H1 (cell line): ENCODE results near the gene CTNNA3. TPM values are rescaled to one million over a fixed set of nuclear protein-coding genes. Genes with fewer than 3 reads are reported as not detected.

ENCODE experiments used
- CTCF ChIA-PET: fragments of 300-600 bp; sonication (Branson Sonifier 250); formaldehyde crosslinking; loops from one replicate; lab custom pipeline; 2021; ENCODE audit not compliant: partially characterized antibody; lab: Charles Lee
- POLR2A ChIA-PET: fragments of 300-600 bp; sonication (Branson Sonifier 250); formaldehyde crosslinking; loops from one replicate; lab custom pipeline; 2021; ENCODE audit warnings: inconsistent platforms; ENCODE audit not compliant: partially characterized antibody; lab: Charles Lee
- DNase-seq, 2 experiments: peaks; one replicate each; pipeline versions ENCODE4 v3.0.0 to v3.0.0-alpha.2; 2010 to 2022; ENCODE audit warnings: low spot score in 2 of 2, low read depth in 1 of 2, mixed read lengths in 1 of 2
- FAIRE-seq: peaks from 2 replicates; lab custom pipeline; 2011; peaks lifted over from hg19 to GRCh38; lab: Jason Lieb, UNC
- H2AFZ ChIP-seq: 2 replicates; pipeline ENCODE4 v1.8.1; 2012; ENCODE audit warnings: low read length, inconsistent platforms
- H2AK5ac ChIP-seq: 2 replicates; pipeline ENCODE4 v1.6.1; 2013; ENCODE audit warnings: low read depth, low read length
- H2BK120ac ChIP-seq: replicated peaks from 2 replicates; pipeline ENCODE3; 2013; ENCODE audit warnings: low read depth, low read length, inconsistent platforms
- H2BK12ac ChIP-seq: 2 replicates; pipeline ENCODE4 v1.6.1; 2013; ENCODE audit warnings: low read depth, low read length
- H2BK15ac ChIP-seq: 2 replicates; pipeline ENCODE4 v1.6.1; 2013; ENCODE audit warnings: low read length
- H2BK20ac ChIP-seq: 2 replicates; pipeline ENCODE4 v1.6.1; 2013; ENCODE audit warnings: low read length
- H2BK5ac ChIP-seq: 2 replicates; pipeline ENCODE4 v1.6.1; 2013; ENCODE audit warnings: low read depth, low read length
- H3K14ac ChIP-seq: 2 replicates; pipeline ENCODE4 v1.6.1; 2013; ENCODE audit warnings: inconsistent platforms; ENCODE audit not compliant: insufficient read length
- H3K18ac ChIP-seq: 2 replicates; pipeline ENCODE4 v1.6.1; 2013; ENCODE audit warnings: low read length; ENCODE audit errors: extremely low read depth
- H3K23ac ChIP-seq: 2 replicates; pipeline ENCODE4 v1.6.1; 2013; ENCODE audit warnings: inconsistent platforms; ENCODE audit not compliant: insufficient read length
- H3K23me2 ChIP-seq: 2 replicates; pipeline ENCODE4 v1.6.1; 2013; ENCODE audit warnings: low read depth, low read length
- H3K27ac ChIP-seq: 2 replicates; pipeline ENCODE4 v1.6.1; 2011; ENCODE audit warnings: low read depth, low read length, inconsistent platforms
- H3K27me3 ChIP-seq, 4 experiments: replicated peaks in 1 of 4; 1 replicate in 1 of 4; 2 replicates in 3 of 4; pipeline versions ENCODE4 v1.6.1 to v1.8.1; 2011 to 2013; ENCODE audit warnings: low read length in 3 of 4, mild to moderate bottlenecking in 3 of 4, inconsistent platforms in 2 of 4, mixed read lengths in 2 of 4, moderate library complexity in 1 of 4; ENCODE audit not compliant: control insufficient read depth in 3 of 4, insufficient read depth in 3 of 4; ENCODE audit errors: extremely low read depth in 1 of 4
- H3K36me3 ChIP-seq, 4 experiments: 2 replicates each; pipeline versions ENCODE4 v1.6.1 to v1.8.1; 2011 to 2013; ENCODE audit warnings: mild to moderate bottlenecking in 4 of 4, low read length in 3 of 4, moderate library complexity in 2 of 4, control low read depth in 1 of 4, inconsistent platforms in 1 of 4; ENCODE audit not compliant: insufficient read depth in 4 of 4, control insufficient read depth in 2 of 4
- H3K4ac ChIP-seq: replicated peaks from 2 replicates; pipeline ENCODE3; 2013; ENCODE audit warnings: low read length, low read depth, mixed read lengths, inconsistent platforms; ENCODE audit not compliant: insufficient read length
- H3K4me1 ChIP-seq, 4 experiments: replicated peaks in 1 of 4; 1 replicate in 1 of 4; 2 replicates in 3 of 4; pipeline versions ENCODE4 v1.6.1 to v1.8.1; 2011 to 2013; ENCODE audit warnings: low read length in 3 of 4, inconsistent platforms in 2 of 4, mixed read lengths in 1 of 4; ENCODE audit not compliant: insufficient read depth in 4 of 4, control insufficient read depth in 3 of 4
- H3K4me2 ChIP-seq, 2 experiments: 2 replicates each; pipeline versions ENCODE4 v1.6.1 to v1.8.1; 2011 to 2013; ENCODE audit warnings: low read depth in 2 of 2, low read length in 2 of 2, control low read depth in 1 of 2, inconsistent platforms in 1 of 2, mild to moderate bottlenecking in 1 of 2; ENCODE audit not compliant: insufficient read depth in 1 of 2
- H3K4me3 ChIP-seq, 4 experiments: fragments of 200-600, 300-600 bp in 1 of 4; sonication (generic), shearing (Covaris generic), sonication (Bioruptor Twin) in 1 of 4; 2 replicates each; pipeline versions ENCODE4 v1.5.1 to v1.8.1; 2011 to 2016; ENCODE audit warnings: low read length in 4 of 4, low read depth in 3 of 4, control low read depth in 2 of 4, inconsistent platforms in 2 of 4, mild to moderate bottlenecking in 2 of 4, mixed read lengths in 1 of 4, moderate library complexity in 1 of 4; ENCODE audit not compliant: insufficient read depth in 2 of 4; ENCODE audit errors: extremely low read depth in 1 of 4
- H3K56ac ChIP-seq: replicated peaks from 2 replicates; pipeline ENCODE3; 2013; ENCODE audit warnings: low read depth, mild to moderate bottlenecking, mixed read lengths, low read length, inconsistent platforms; ENCODE audit not compliant: insufficient read length
- H3K79me1 ChIP-seq: 2 replicates; pipeline ENCODE4 v1.6.1; 2013; ENCODE audit warnings: low read depth, low read length, control low read depth
- H3K79me2 ChIP-seq, 2 experiments: 2 replicates each; pipeline versions ENCODE4 v1.6.1 to v1.8.1; 2012 to 2013; ENCODE audit warnings: low read length in 2 of 2, mild to moderate bottlenecking in 2 of 2, inconsistent platforms in 1 of 2; ENCODE audit not compliant: insufficient read depth in 2 of 2, control insufficient read depth in 1 of 2
- H3K9ac ChIP-seq, 4 experiments: replicated peaks in 1 of 4; 1 replicate in 1 of 4; 2 replicates in 3 of 4; pipeline versions ENCODE4 v1.6.1 to v1.8.1; 2011 to 2013; ENCODE audit warnings: low read depth in 3 of 4, low read length in 3 of 4, control low read depth in 2 of 4, mild to moderate bottlenecking in 2 of 4, moderate library complexity in 2 of 4, inconsistent platforms in 1 of 4; ENCODE audit errors: extremely low read depth in 1 of 4
- H3K9me3 ChIP-seq, 2 experiments: 2 replicates each; pipeline versions ENCODE4 v1.6.1 to v1.8.1; 2012 to 2013; ENCODE audit warnings: mild to moderate bottlenecking in 2 of 2, moderate library complexity in 2 of 2, control low read depth in 1 of 2, inconsistent platforms in 1 of 2, low read depth in 1 of 2, low read length in 1 of 2, mixed read lengths in 1 of 2; ENCODE audit not compliant: insufficient read depth in 2 of 2
- H4K20me1 ChIP-seq, 2 experiments: replicated peaks in 1 of 2; 2 replicates each; pipeline versions ENCODE3 to v1.8.1; 2011 to 2013; ENCODE audit warnings: inconsistent platforms in 2 of 2, low read length in 2 of 2, mild to moderate bottlenecking in 1 of 2; ENCODE audit not compliant: insufficient read depth in 2 of 2, control insufficient read depth in 1 of 2
- H4K5ac ChIP-seq: 2 replicates; pipeline ENCODE4 v1.6.1; 2013; ENCODE audit warnings: low read length, low read depth, mixed read lengths, inconsistent platforms; ENCODE audit not compliant: insufficient read length
- H4K8ac ChIP-seq: 2 replicates; pipeline ENCODE4 v1.8.0; 2013; ENCODE audit warnings: mild to moderate bottlenecking, moderate library complexity, low read length, inconsistent platforms; ENCODE audit not compliant: insufficient read depth; ENCODE audit errors: extremely low read depth
- H4K91ac ChIP-seq: replicated peaks from 2 replicates; pipeline ENCODE3; 2013; ENCODE audit warnings: low read length, mixed read lengths, inconsistent platforms; ENCODE audit not compliant: insufficient read length
- BCL11A ChIP-seq, 2 experiments: IDR thresholded peaks; one replicate each; pipeline ENCODE4 v1.6.1; 2011; ENCODE audit warnings: low read depth in 2 of 2, low read length in 2 of 2, mild to moderate bottlenecking in 2 of 2
- CREB1 ChIP-seq: IDR thresholded peaks from 2 replicates; pipeline ENCODE4 v1.6.1; 2012; ENCODE audit warnings: inconsistent platforms
- EZH2 ChIP-seq: fragments of 200-600 bp; sonication (generic); IDR thresholded peaks from 2 replicates; pipeline ENCODE4 v1.7.1; 2012; ENCODE audit warnings: low read depth, mild to moderate bottlenecking, moderate library complexity, low read length, inconsistent platforms; ENCODE audit not compliant: severe bottlenecking
- MAFK ChIP-seq: IDR thresholded peaks from 2 replicates; pipeline ENCODE4 v1.6.1; 2012; ENCODE audit warnings: low read depth, mild to moderate bottlenecking, improper control_type of control experiment, low read length
- POU5F1 ChIP-seq: IDR thresholded peaks from 2 replicates; pipeline ENCODE4 v1.6.1; 2011; ENCODE audit warnings: low read depth, mild to moderate bottlenecking, low read length, moderate library complexity
- RAD21 ChIP-seq, 2 experiments: IDR thresholded peaks in 1 of 2; conservative IDR thresholded peaks in 1 of 2; 2 replicates each; pipeline ENCODE4 v1.6.1; 2011; ENCODE audit warnings: low read depth in 2 of 2, low read length in 2 of 2, improper control_type of control experiment in 1 of 2, inconsistent platforms in 1 of 2, mild to moderate bottlenecking in 1 of 2, moderate library complexity in 1 of 2
- SP4 ChIP-seq: IDR thresholded peaks from 2 replicates; pipeline ENCODE4 v1.6.1; 2012; ENCODE audit warnings: low read length, inconsistent platforms
- polyA plus RNA-seq, 7 experiments: library from polyadenylated mRNA; depleted of rRNA in 3 of 7; stranded (reverse) in 5 of 7; unstranded in 2 of 7; fragments of >200 nt in 5 of 7; fragments of 200-250 nt in 2 of 7; gene quantifications; 1 replicate in 5 of 7; 2 replicates in 1 of 7; 4 replicates in 1 of 7; pipeline versions ENCODE4 v1.2.1 to v1.2.3, GENCODE V29; 2011 to 2013; ENCODE audit warnings: missing spikeins in 2 of 7, mixed read lengths in 2 of 7
- total RNA-seq: library from RNA; stranded (reverse); fragmentation: NEBNext Ultra II Directional; extraction: Animal tissue kit (Norgen Biotek cat#: 25700); gene quantifications from 2 replicates; pipeline ENCODE4 v1.2.1, GENCODE V29; 2021
- TF ChIP-seq, protein P1 (sequence below): IDR thresholded peaks from 2 replicates; pipeline ENCODE4 v1.6.1; 2012; ENCODE audit warnings: inconsistent platforms

The CTNNA3 gene
- total and polyA plus RNA-seq, 2 of the 8 experiments (the other 6 are each of a cell fraction or from before 2014, with no cell fraction given): 1.3 to 1.5 TPM

DNA sequence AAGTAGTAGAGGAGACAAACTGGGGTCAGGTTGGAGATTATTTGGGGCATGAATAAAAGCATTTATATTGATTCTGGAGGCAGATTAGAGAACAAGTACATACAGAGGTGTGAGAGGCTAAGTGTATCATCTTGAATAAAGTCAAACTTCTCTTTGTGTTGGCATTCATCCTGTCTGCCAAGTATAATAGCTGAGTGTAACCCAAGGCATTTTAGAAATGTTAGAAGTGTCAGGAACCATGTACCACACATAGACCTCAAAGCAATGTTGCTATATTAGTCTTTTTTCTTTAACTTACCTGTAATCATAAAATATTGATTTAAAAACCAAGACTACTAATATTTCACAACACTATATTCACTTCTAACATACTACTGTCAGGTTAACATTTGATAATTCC is 826.4 kb downstream of the CTNNA3 start:
- no peak overlapping the region for H2BK12ac ChIP-seq
- no peak overlapping the region for H2BK120ac ChIP-seq
- H2AK5ac ChIP-seq: no peak overlapping the region
- DNase-seq (no peak), FAIRE-seq (no peak)
- H3K14ac ChIP-seq: no peak overlapping the region
- no peaks in the 10 kb centered on the region for H3K79me2 ChIP-seq
- H3K4ac ChIP-seq: no peak overlapping the region
- H4K91ac ChIP-seq: no peak overlapping the region
- H3K9me3 ChIP-seq: no peaks in the 10 kb centered on the region
- H2AFZ ChIP-seq: no peak overlapping the region
- H4K5ac ChIP-seq: no peak overlapping the region
- POLR2A ChIA-PET: no interaction called here
- no peak overlapping the region for H2BK15ac ChIP-seq
- H3K4me3 ChIP-seq: no peak overlapping the region
- H3K18ac ChIP-seq: no peak overlapping the region
- H3K23ac ChIP-seq: no peak overlapping the region
- CTCF ChIA-PET: interaction anchor here (1.1 kb wide), 1 partner anchor 33 kb away, joined by 4 read pairs; no protein-coding TSS in a partner anchor
- H3K9ac ChIP-seq: no peak overlapping the region
- no peak overlapping the region for H2BK5ac ChIP-seq
- H2BK20ac ChIP-seq: no peak overlapping the region
- no peak overlapping the region for H3K4me2 ChIP-seq
- H4K20me1 ChIP-seq: no peaks in the 10 kb centered on the region
- no peaks in the 10 kb centered on the region for H3K79me1 ChIP-seq
- no peak overlapping the region for H4K8ac ChIP-seq
- no peaks in the 10 kb centered on the region for H3K23me2 ChIP-seq
- H3K4me1 ChIP-seq: peaks cover 0 to 4% (median 2%) of the 10 kb centered on the region in 4 experiments; a peak in 2 of 7 replicates
- H3K36me3 ChIP-seq: no peaks in the 10 kb centered on the region
- H3K27ac ChIP-seq: no peak overlapping the region
- no peak overlapping the region for H3K56ac ChIP-seq
- H3K27me3 ChIP-seq: no peaks in the 10 kb centered on the region
- TF ChIP-seq RAD21 (IDR thresholded peaks at IDR 0.05 in 1 of 2, conservative IDR thresholded peaks at IDR 0.05 in 1 of 2; ENCODE audit: low read depth in 2 of 2, low read length in 2 of 2) (no peak), BCL11A (IDR thresholded peaks at IDR 0.05; ENCODE audit: low read depth in 2 of 2, low read length in 2 of 2) (no peak), EZH2 (no peak), POU5F1 (no peak), CREB1 (no peak), SP4 (no peak), MAFK (no peak)
- TF ChIP-seq, protein P1, sequence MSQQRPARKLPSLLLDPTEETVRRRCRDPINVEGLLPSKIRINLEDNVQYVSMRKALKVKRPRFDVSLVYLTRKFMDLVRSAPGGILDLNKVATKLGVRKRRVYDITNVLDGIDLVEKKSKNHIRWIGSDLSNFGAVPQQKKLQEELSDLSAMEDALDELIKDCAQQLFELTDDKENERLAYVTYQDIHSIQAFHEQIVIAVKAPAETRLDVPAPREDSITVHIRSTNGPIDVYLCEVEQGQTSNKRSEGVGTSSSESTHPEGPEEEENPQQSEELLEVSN: no peak
- TF ChIP-seq, all 59 proteins: peak for 0
